B cell (primary cell): ENCODE measurements around the gene SPEF1. TPM values are rescaled to one million over a fixed set of nuclear protein-coding genes. Genes with fewer than 3 reads are reported as not detected.
A peak's percentile ranks its signal among the peaks of the same experiment; 100 is the strongest.

ENCODE experiments used
- ATAC-seq: fragments of 200-7000 bp; cut with Tn5 transposase; one replicate; pipeline ENCODE4 v1.10.0; 2021; ENCODE audit warnings: low read depth, mild to moderate bottlenecking, moderate number of reproducible peaks, moderate library complexity
- CTCF ChIA-PET: fragments of 350-600 bp; sonication (Branson Sonifier 250); formaldehyde crosslinking; loops from one replicate; lab custom pipeline; 2021; ENCODE audit warnings: antibody characterized with exemption, inconsistent platforms; lab: Charles Lee
- POLR2A ChIA-PET: fragments of 350-600 bp; sonication (Branson Sonifier 250); formaldehyde crosslinking; loops from one replicate; lab custom pipeline; 2021; ENCODE audit warnings: antibody characterized with exemption; lab: Charles Lee
- DNase-seq: peaks from one replicate; pipeline ENCODE4 v3.0.0; 2013
- H2AFZ ChIP-seq: 2 replicates; pipeline ENCODE4 v1.6.1; 2012; ENCODE audit warnings: mild to moderate bottlenecking, low read depth, low read length; ENCODE audit not compliant: insufficient read depth, poor library complexity, severe bottlenecking
- H3K27ac ChIP-seq, 2 donors: 1 replicate in 1 of 2; 2 replicates in 1 of 2; pipeline ENCODE4 v1.5.1; 2012 to 2013; ENCODE audit warnings: low read length in 2 of 2, mild to moderate bottlenecking in 2 of 2, moderate library complexity in 1 of 2
- H3K27me3 ChIP-seq, 4 experiments: fragments of 200-600 bp in 1 of 4; sonication (generic) in 1 of 4; replicated peaks in 1 of 4; 1 replicate in 2 of 4; 2 replicates in 2 of 4; pipeline versions ENCODE4 v1.6.1 to v1.7.0; 2013 to 2016; ENCODE audit warnings: low read length in 3 of 4, mild to moderate bottlenecking in 2 of 4, mixed read lengths in 1 of 4, moderate library complexity in 1 of 4; ENCODE audit not compliant: insufficient read depth in 4 of 4, control insufficient read depth in 3 of 4; ENCODE audit errors: control extremely low read depth in 1 of 4
- H3K36me3 ChIP-seq, 2 experiments: replicated peaks in 1 of 2; 1 replicate in 1 of 2; 2 replicates in 1 of 2; pipeline versions ENCODE4 v1.6.1 to v1.7.1; 2013; ENCODE audit warnings: low read length in 1 of 2; ENCODE audit not compliant: insufficient read depth in 2 of 2, control insufficient read depth in 1 of 2; ENCODE audit errors: control extremely low read depth in 1 of 2, extremely low read depth in 1 of 2
- H3K4me1 ChIP-seq, 2 donors: fragments of 200-600 bp in 1 of 2; sonication (generic) in 1 of 2; 1 replicate in 1 of 2; 2 replicates in 1 of 2; pipeline versions ENCODE4 v1.5.1 to v1.6.1; 2013 to 2017; ENCODE audit warnings: low read length in 2 of 2; ENCODE audit not compliant: control insufficient read depth in 2 of 2, insufficient read depth in 2 of 2
- H3K4me2 ChIP-seq: replicated peaks from 2 replicates; pipeline ENCODE3; 2012; ENCODE audit warnings: mild to moderate bottlenecking, low read depth, low read length; ENCODE audit not compliant: poor library complexity, severe bottlenecking
- H3K4me3 ChIP-seq, 5 experiments: fragments of 200-600 bp in 1 of 5; sonication (generic) in 1 of 5; 1 replicate in 3 of 5; 2 replicates in 2 of 5; pipeline versions ENCODE4 v1.5.1 to v1.7.0; 2011 to 2016; ENCODE audit warnings: low read length in 4 of 5, mild to moderate bottlenecking in 4 of 5, low read depth in 2 of 5, control low read depth in 1 of 5, moderate library complexity in 1 of 5; ENCODE audit not compliant: insufficient read depth in 1 of 5; ENCODE audit errors: control extremely low read depth in 1 of 5, extremely low read depth in 1 of 5
- H3K79me2 ChIP-seq: fragments of 200-600 bp; sonication (generic); one replicate; pipeline ENCODE4 v1.6.0; 2016; ENCODE audit warnings: low read length; ENCODE audit not compliant: control insufficient read depth, insufficient read depth
- H3K9ac ChIP-seq: fragments of 200-600 bp; sonication (generic); 2 replicates; pipeline ENCODE4 v1.6.1; 2017; ENCODE audit warnings: mild to moderate bottlenecking, low read length, moderate library complexity
- H3K9me3 ChIP-seq, 3 donors: one replicate each; pipeline versions ENCODE4 v1.6.1 to v1.7.1; 2013; ENCODE audit warnings: low read length in 2 of 3; ENCODE audit not compliant: control insufficient read depth in 2 of 3, insufficient read depth in 1 of 3; ENCODE audit errors: control extremely low read depth in 1 of 3
- H4K20me1 ChIP-seq: 2 replicates; pipeline ENCODE4 v1.6.0; 2012; ENCODE audit warnings: mild to moderate bottlenecking, low read length; ENCODE audit not compliant: insufficient read depth, control insufficient read depth, poor library complexity, severe bottlenecking
- H3K27ac Mint-ChIP-seq: one replicate; pipeline ENCODE4 v1.8.0; 2021; ENCODE audit warnings: mixed read lengths
- H3K27me3 Mint-ChIP-seq: one replicate; pipeline ENCODE4 v1.8.0; 2021; ENCODE audit warnings: mixed read lengths
- H3K4me1 Mint-ChIP-seq: one replicate; pipeline ENCODE4 v1.8.0; 2021; ENCODE audit warnings: mixed read lengths
- H3K4me3 Mint-ChIP-seq: one replicate; pipeline ENCODE4 v1.8.0; 2021; ENCODE audit warnings: mixed read lengths
- H3K9me3 Mint-ChIP-seq: one replicate; pipeline ENCODE4 v1.8.0; 2022; ENCODE audit warnings: mixed read lengths; ENCODE audit not compliant: insufficient read depth
- CTCF ChIP-seq: fragments of 200-600 bp; IDR thresholded peaks from one replicate; pipeline ENCODE4 v1.8.0; 2022; ENCODE audit warnings: antibody characterized with exemption, mild to moderate bottlenecking
- EZH2 ChIP-seq: IDR thresholded peaks from 2 replicates; pipeline ENCODE4 v1.6.1; 2012; ENCODE audit warnings: borderline replicate concordance, low read depth, mild to moderate bottlenecking, moderate library complexity, low read length; ENCODE audit not compliant: insufficient read depth, poor library complexity, severe bottlenecking
- WGBS: methylation state at CpG from one replicate; pipeline ENCODE4 v1.1.5; 2013; ENCODE audit warnings: missing lambda C conversion rate; ENCODE audit not compliant: insufficient coverage; 5-methylcytosine and 5-hydroxymethylcytosine counted together
- intact Hi-C: fragments of 100-400 bp; cut with micrococcal nuclease; formaldehyde crosslinking; loops from one replicate; pipeline ENCODE4 v1.10.0; 2022
- polyA plus RNA-seq: library from polyadenylated mRNA; depleted of rRNA; stranded (reverse); fragments of >200 nt; gene quantifications from 2 replicates; pipeline ENCODE4 v1.2.3, GENCODE V29; 2012
- total RNA-seq, 2 donors: library from RNA; stranded (reverse); fragments of 120-200 nt in 1 of 2; gene quantifications; 1 replicate in 1 of 2; 2 replicates in 1 of 2; pipeline versions ENCODE4 v1.2.3 to v1.2.4, GENCODE V29; 2013 to 2022

Gene SPEF1
- total and polyA plus RNA-seq, 2 donors (not counting 1 experiment from before 2014, with no cell fraction given), result not detected

- peaks cover 0 to 3% (median 0%) of the 10 kb centered on the region in 3 donors for H3K9me3 ChIP-seq
- H3K4me1 Mint-ChIP-seq, result peaks cover 37% of the 10 kb centered on the region
- H3K27ac ChIP-seq, result peak overlapping the region; percentile 16 to 56
- H3K4me2 ChIP-seq, result peak overlapping the region; percentile 79
- peak overlapping the region; percentile 69 for H2AFZ ChIP-seq
- ChIA-PET CTCF (interaction anchor here (0.6 to 6.4 kb wide), 15 partner anchors 8 to 300 kb away, joined by 3 to 84 read pairs (median 4); partner anchors contain the start of genes ADISSP, AP5S1 and CDC25B), POLR2A (interaction anchor here (0.6 to 3.2 kb wide), 5 partner anchors 10 to 93 kb away, joined by 3 to 17 read pairs (median 8); partner anchors contain the start of genes ADISSP, AP5S1 and CDC25B)
- no peaks in the 10 kb centered on the region for H3K27me3 ChIP-seq
- H3K9ac ChIP-seq, result peak overlapping the region; percentile 51
- peak overlapping the region; percentile 89 for H3K4me3 Mint-ChIP-seq
- H4K20me1 ChIP-seq, result peaks cover 23% of the 10 kb centered on the region
- peaks cover 9 to 22% of the 10 kb centered on the region in 2 donors for H3K4me1 ChIP-seq
- peak; percentile 10 for ATAC-seq
- peaks cover 0 to 2% of the 10 kb centered on the region in 2 experiments for H3K36me3 ChIP-seq
- DNase-seq, result peak; percentile 63
- H3K79me2 ChIP-seq, result no peaks in the 10 kb centered on the region
- H3K9me3 Mint-ChIP-seq, result no peaks in the 10 kb centered on the region
- H3K27me3 Mint-ChIP-seq, result no peaks in the 10 kb centered on the region
- peak overlapping the region in 4 of 5 experiments; percentile 46 to 60 (median 56) for H3K4me3 ChIP-seq
- peak overlapping the region; percentile 88 for H3K27ac Mint-ChIP-seq
- TF ChIP-seq EZH2 (no peak), CTCF (no peak)
- intact Hi-C loops, result loop anchor here (1.0 to 2.0 kb wide), 5 partner anchors 18 to 299 kb away; partner anchors contain the start of genes AP5S1, MAVS and PANK2
- 6% methylated on average over 35 of the region's 35 CpGs for WGBS
Measured at GRCh38 chr20:3786126-3786484, 4.9 kb upstream of the SPEF1 start.
